ENCODE results near the gene NKX1-1. TPM values are rescaled to one million over a fixed set of nuclear protein-coding genes. Genes with fewer than 3 reads are reported as not detected.

The NKX1-1 gene
- total and polyA plus RNA-seq, 9 of the 15 experiments (the other 6 are each of a cell fraction or from before 2014, with no cell fraction given): not detected

DNA sequence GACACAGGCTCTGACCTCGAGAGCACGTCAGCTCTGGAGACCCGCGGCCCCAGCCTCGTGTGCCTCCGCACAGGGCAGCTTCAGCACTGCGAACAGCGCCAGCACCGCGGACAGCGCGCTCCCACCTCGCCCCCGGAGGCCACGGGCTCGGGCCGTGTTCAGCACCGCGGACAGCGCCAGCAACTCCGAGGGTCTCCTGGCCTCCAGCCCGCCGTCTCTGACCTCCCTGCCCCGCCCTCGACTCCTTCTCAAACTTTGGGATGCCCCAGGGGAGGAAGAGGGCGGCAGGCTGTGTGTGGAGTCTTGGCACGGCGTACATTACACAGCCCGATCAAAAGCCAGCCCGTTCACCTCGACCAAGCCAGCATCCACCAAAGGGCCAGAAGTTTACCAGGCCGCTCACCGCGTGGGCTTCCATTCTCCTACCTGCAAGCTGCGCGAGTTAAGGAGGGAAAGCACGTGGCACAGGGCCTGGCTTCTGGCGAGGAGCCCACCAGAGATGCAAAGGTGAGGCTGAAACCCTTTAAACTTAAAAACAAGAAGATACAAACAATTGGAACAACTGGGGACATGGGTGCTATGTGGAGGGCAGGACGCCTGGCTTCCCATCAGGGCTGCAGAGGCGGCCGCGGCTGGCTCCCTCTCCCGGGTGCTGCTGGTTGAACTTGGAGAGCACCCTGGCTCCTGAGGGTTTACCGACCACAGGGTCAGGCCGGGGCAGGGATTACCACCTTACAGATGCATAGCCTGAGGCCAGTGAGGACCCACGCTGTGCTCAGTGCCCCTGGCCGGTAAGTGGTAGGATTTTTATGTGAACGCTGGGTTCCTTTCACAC is 4.5 kb upstream of the NKX1-1 start (continued):
- peak; percentile 100 for TF ChIP-seq RERE (CRISPR knock-in tag; IDR thresholded peaks at IDR 0.05; ENCODE audit: borderline replicate concordance)
- TF ChIP-seq XRCC4 (IDR thresholded peaks at IDR 0.05; ENCODE audit: extremely low read depth, insufficient read depth, insufficient read length): no peak
- no peak for TF ChIP-seq HEY1 (CRISPR knock-in tag; IDR thresholded peaks at IDR 0.05; ENCODE audit: borderline replicate concordance)
- TF ChIP-seq ZNF584 (CRISPR knock-in tag; IDR thresholded peaks at IDR 0.05; ENCODE audit: low read depth): peak; percentile 94
- TF ChIP-seq KLF10 (CRISPR knock-in tag; IDR thresholded peaks at IDR 0.05): no peak
- no peak for TF ChIP-seq CBX2 (IDR thresholded peaks at IDR 0.05; ENCODE audit: insufficient read depth, low read length, poor library complexity, severe bottlenecking)
- peak; percentile 100 for TF ChIP-seq EHMT2 (IDR thresholded peaks at IDR 0.05)
- TF ChIP-seq TGIF2 (CRISPR knock-in tag; IDR thresholded peaks at IDR 0.05): peak; percentile 100
- TF ChIP-seq ZNF197 (CRISPR knock-in tag; IDR thresholded peaks at IDR 0.05; ENCODE audit: low read depth): peak; percentile 94
- TF ChIP-seq, protein P1, sequence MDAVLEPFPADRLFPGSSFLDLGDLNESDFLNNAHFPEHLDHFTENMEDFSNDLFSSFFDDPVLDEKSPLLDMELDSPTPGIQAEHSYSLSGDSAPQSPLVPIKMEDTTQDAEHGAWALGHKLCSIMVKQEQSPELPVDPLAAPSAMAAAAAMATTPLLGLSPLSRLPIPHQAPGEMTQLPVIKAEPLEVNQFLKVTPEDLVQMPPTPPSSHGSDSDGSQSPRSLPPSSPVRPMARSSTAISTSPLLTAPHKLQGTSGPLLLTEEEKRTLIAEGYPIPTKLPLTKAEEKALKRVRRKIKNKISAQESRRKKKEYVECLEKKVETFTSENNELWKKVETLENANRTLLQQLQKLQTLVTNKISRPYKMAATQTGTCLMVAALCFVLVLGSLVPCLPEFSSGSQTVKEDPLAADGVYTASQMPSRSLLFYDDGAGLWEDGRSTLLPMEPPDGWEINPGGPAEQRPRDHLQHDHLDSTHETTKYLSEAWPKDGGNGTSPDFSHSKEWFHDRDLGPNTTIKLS (IDR thresholded peaks at IDR 0.05; ENCODE audit: borderline replicate concordance, low read depth): peak; percentile 64; the same call in 1 of the 2 replicates
- TF ChIP-seq ZNF165 (CRISPR knock-in tag; IDR thresholded peaks at IDR 0.05; ENCODE audit: borderline replicate concordance): no peak
- 0 out of 2 replicates have a peak, but pooled peaks have one; percentile 19 for TF ChIP-seq TEAD4 (IDR thresholded peaks at IDR 0.05; ENCODE audit: low read length)
- TF ChIP-seq TEAD4 (CRISPR knock-in tag; IDR thresholded peaks at IDR 0.05; ENCODE audit: borderline replicate concordance): peak; percentile 99
- TF ChIP-seq, protein P2, sequence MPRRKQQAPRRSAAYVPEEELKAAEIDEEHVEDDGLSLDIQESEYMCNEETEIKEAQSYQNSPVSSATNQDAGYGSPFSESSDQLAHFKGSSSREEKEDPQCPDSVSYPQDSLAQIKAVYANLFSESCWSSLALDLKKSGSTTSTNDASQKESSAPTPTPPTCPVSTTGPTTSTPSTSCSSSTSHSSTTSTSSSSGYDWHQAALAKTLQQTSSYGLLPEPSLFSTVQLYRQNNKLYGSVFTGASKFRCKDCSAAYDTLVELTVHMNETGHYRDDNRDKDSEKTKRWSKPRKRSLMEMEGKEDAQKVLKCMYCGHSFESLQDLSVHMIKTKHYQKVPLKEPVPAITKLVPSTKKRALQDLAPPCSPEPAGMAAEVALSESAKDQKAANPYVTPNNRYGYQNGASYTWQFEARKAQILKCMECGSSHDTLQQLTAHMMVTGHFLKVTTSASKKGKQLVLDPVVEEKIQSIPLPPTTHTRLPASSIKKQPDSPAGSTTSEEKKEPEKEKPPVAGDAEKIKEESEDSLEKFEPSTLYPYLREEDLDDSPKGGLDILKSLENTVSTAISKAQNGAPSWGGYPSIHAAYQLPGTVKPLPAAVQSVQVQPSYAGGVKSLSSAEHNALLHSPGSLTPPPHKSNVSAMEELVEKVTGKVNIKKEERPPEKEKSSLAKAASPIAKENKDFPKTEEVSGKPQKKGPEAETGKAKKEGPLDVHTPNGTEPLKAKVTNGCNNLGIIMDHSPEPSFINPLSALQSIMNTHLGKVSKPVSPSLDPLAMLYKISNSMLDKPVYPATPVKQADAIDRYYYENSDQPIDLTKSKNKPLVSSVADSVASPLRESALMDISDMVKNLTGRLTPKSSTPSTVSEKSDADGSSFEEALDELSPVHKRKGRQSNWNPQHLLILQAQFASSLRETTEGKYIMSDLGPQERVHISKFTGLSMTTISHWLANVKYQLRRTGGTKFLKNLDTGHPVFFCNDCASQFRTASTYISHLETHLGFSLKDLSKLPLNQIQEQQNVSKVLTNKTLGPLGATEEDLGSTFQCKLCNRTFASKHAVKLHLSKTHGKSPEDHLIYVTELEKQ (CRISPR knock-in tag; IDR thresholded peaks at IDR 0.05): 0 out of 2 replicates have a peak, but pooled peaks have one; percentile 51
- TF ChIP-seq SPI1 (IDR thresholded peaks at IDR 0.05; ENCODE audit: borderline replicate concordance, low read depth, low read length): no peak
- peak; percentile 67; the same call in 1 of the 2 replicates for TF ChIP-seq ZNF41 (CRISPR knock-in tag; conservative IDR thresholded peaks at IDR 0.05)

All from K562 (cell line).